ENCODE data around the gene CD300E. TPM values are rescaled to one million over a fixed set of nuclear protein-coding genes. Genes with fewer than 3 reads are reported as not detected.
"Not testable (repeated sequence)": the region's sequence is repeated elsewhere in the genome, so short reads cannot be mapped to it uniquely, and the experiment has no call there.

CD300E gene
- total RNA-seq, 1 experiment from 2014 or later = not detected

GRCh38 chr17:74582633-74583032 is 40.9 kb downstream of the CD300E start:
- CTCF ChIA-PET = no interaction called here
- DNase-seq = no peak
- no peaks in the 10 kb centered on the region for H3K9me3 Mint-ChIP-seq (ENCODE audit: low read depth, unreplicated experiment)
- H3K4me3 Mint-ChIP-seq (ENCODE audit: low read depth, unreplicated experiment) = no peak overlapping the region
- H3K27me3 Mint-ChIP-seq (ENCODE audit: unreplicated experiment) = peaks cover 82% of the 10 kb centered on the region
- peaks cover 9% of the 10 kb centered on the region for H3K4me1 Mint-ChIP-seq (ENCODE audit: low read depth, unreplicated experiment)
- H3K27ac Mint-ChIP-seq (ENCODE audit: unreplicated experiment) = no peak overlapping the region
- BruUV-seq (replicated peaks) = no TSS peak
- intact Hi-C loops (cut with micrococcal nuclease; ENCODE audit: unreplicated experiment) = no loop called here
- TF ChIP-seq CTCF (IDR thresholded peaks at IDR 0.05; ENCODE audit: unreplicated experiment) = no peak
- no peaks in the 10 kb centered on the region for H3K36me3 Mint-ChIP-seq (ENCODE audit: insufficient read depth, unreplicated experiment)

GRCh38 chr17:74579900-74580299 is 43.6 kb downstream of the CD300E start:
- H3K36me3 Mint-ChIP-seq (ENCODE audit: insufficient read depth, unreplicated experiment) = no peaks in the 10 kb centered on the region
- no TSS peak for BruUV-seq (replicated peaks)
- no peak for TF ChIP-seq CTCF (IDR thresholded peaks at IDR 0.05; ENCODE audit: unreplicated experiment)
- no peak overlapping the region for H3K4me3 Mint-ChIP-seq (ENCODE audit: low read depth, unreplicated experiment)
- DNase-seq = no peak
- CTCF ChIA-PET = no interaction called here
- intact Hi-C loops (cut with micrococcal nuclease; ENCODE audit: unreplicated experiment) = no loop called here
- peaks cover 7% of the 10 kb centered on the region for H3K4me1 Mint-ChIP-seq (ENCODE audit: low read depth, unreplicated experiment)
- no peak overlapping the region for H3K27ac Mint-ChIP-seq (ENCODE audit: unreplicated experiment)
- peaks cover 84% of the 10 kb centered on the region for H3K27me3 Mint-ChIP-seq (ENCODE audit: unreplicated experiment)
- H3K9me3 Mint-ChIP-seq (ENCODE audit: low read depth, unreplicated experiment) = no peaks in the 10 kb centered on the region

GRCh38 chr17:74578979-74579378 is 44.6 kb downstream of the CD300E start:
- intact Hi-C loops (cut with micrococcal nuclease; ENCODE audit: unreplicated experiment) = no loop called here
- Mint-ChIP-seq H3K4me3 (ENCODE audit: low read depth, unreplicated experiment) (no peak overlapping the region), H3K27me3 (ENCODE audit: unreplicated experiment) (peaks cover 84% of the 10 kb centered on the region), H3K9me3 (ENCODE audit: low read depth, unreplicated experiment) (no peaks in the 10 kb centered on the region), H3K27ac (ENCODE audit: unreplicated experiment) (no peak overlapping the region), H3K36me3 (ENCODE audit: insufficient read depth, unreplicated experiment) (no peaks in the 10 kb centered on the region), H3K4me1 (ENCODE audit: low read depth, unreplicated experiment) (no peaks in the 10 kb centered on the region)
- CTCF ChIA-PET = no interaction called here
- no peak for DNase-seq
- TF ChIP-seq CTCF (IDR thresholded peaks at IDR 0.05; ENCODE audit: unreplicated experiment) = no peak
- BruUV-seq (replicated peaks) = no TSS peak

- H3K27me3 Mint-ChIP-seq (ENCODE audit: unreplicated experiment) = peaks cover 96% of the 10 kb centered on the region
- no TSS peak for BruUV-seq (replicated peaks)
- DNase-seq = no peak
- no peaks in the 10 kb centered on the region for H3K9me3 Mint-ChIP-seq (ENCODE audit: low read depth, unreplicated experiment)
- CTCF ChIA-PET = interaction anchor here (0.6 kb wide), 1 partner anchor 29 kb away, joined by 3 read pairs; no protein-coding TSS in a partner anchor
- no peak for TF ChIP-seq CTCF (IDR thresholded peaks at IDR 0.05; ENCODE audit: unreplicated experiment)
- no peak overlapping the region for H3K27ac Mint-ChIP-seq (ENCODE audit: unreplicated experiment)
- no peaks in the 10 kb centered on the region for H3K36me3 Mint-ChIP-seq (ENCODE audit: insufficient read depth, unreplicated experiment)
- no peak overlapping the region for H3K4me3 Mint-ChIP-seq (ENCODE audit: low read depth, unreplicated experiment)
- no peaks in the 10 kb centered on the region for H3K4me1 Mint-ChIP-seq (ENCODE audit: low read depth, unreplicated experiment)
- intact Hi-C loops (cut with micrococcal nuclease; ENCODE audit: unreplicated experiment) = no loop called here
These were observed 48.9 kb downstream of the CD300E start for GRCh38 chr17:74574489-74575142.

- H3K4me1 Mint-ChIP-seq (ENCODE audit: low read depth, unreplicated experiment); CTCF ChIA-PET; intact Hi-C loops (cut with micrococcal nuclease; ENCODE audit: unreplicated experiment); H3K4me3 Mint-ChIP-seq (ENCODE audit: low read depth, unreplicated experiment); DNase-seq; H3K36me3 Mint-ChIP-seq (ENCODE audit: insufficient read depth, unreplicated experiment); H3K9me3 Mint-ChIP-seq (ENCODE audit: low read depth, unreplicated experiment); H3K27ac Mint-ChIP-seq (ENCODE audit: unreplicated experiment); BruUV-seq (replicated peaks): not testable (repeated sequence)
- H3K27me3 Mint-ChIP-seq (ENCODE audit: unreplicated experiment) = peaks cover 96% of the 10 kb centered on the region
These were observed 49.9 kb downstream of the CD300E start for GRCh38 chr17:74573635-74574034.
